NCI-H1092 treated with DMSO at 0.1 percent for 48 hours (cell line): ENCODE measurements around the gene OSGIN1.

Source experiments
- DNase-seq: peaks from one replicate; lab custom pipeline; 2025; lab: John Stamatoyannopoulos, UW

The OSGIN1 gene

GRCh38 chr16:83952940-83953795 lies at the start of gene OSGIN1:
OSGIN1 (plus strand) TSS chr16:83953240; CDS start chr16:83957672, 4,432 bp downstream.
- peak; percentile 61 for DNase-seq

- DNase-seq: no peak
These were observed 49.3 kb upstream of the OSGIN1 start for GRCh38 chr16:83903751-83904150.

GRCh38 chr16:83906683-83907082 lies 46.4 kb upstream of the OSGIN1 start:
- no peak for DNase-seq

GRCh38 chr16:83907111-83907510 lies 45.9 kb upstream of the OSGIN1 start:
- DNase-seq: no peak

- no peak for DNase-seq
These were observed 45.3 kb upstream of the OSGIN1 start for GRCh38 chr16:83907631-83908250.

GRCh38 chr16:83908798-83909197 lies 44.2 kb upstream of the OSGIN1 start:
- no peak for DNase-seq

- DNase-seq: no peak
These were observed 41.8 kb upstream of the OSGIN1 start for GRCh38 chr16:83911290-83911689.

- no peak for DNase-seq
These were observed 40.4 kb upstream of the OSGIN1 start for GRCh38 chr16:83912519-83913244.

GRCh38 chr16:83913245-83913633 lies 39.8 kb upstream of the OSGIN1 start:
- no peak for DNase-seq

- DNase-seq: no peak
These were observed 38.8 kb upstream of the OSGIN1 start for GRCh38 chr16:83914091-83914710.

GRCh38 chr16:83915081-83915480 lies 38.0 kb upstream of the OSGIN1 start:
- no peak for DNase-seq

GRCh38 chr16:83915491-83915890 lies 37.5 kb upstream of the OSGIN1 start:
- no peak for DNase-seq

GRCh38 chr16:83917152-83918120 lies 35.6 kb upstream of the OSGIN1 start:
- no peak for DNase-seq

- DNase-seq: no peak
These were observed 32.0 kb upstream of the OSGIN1 start for GRCh38 chr16:83920894-83921491.

GRCh38 chr16:83923581-83924365 lies 29.3 kb upstream of the OSGIN1 start:
- DNase-seq: peak; percentile 17

- DNase-seq: no peak
These were observed 28.4 kb upstream of the OSGIN1 start for GRCh38 chr16:83924686-83925085.

- DNase-seq: no peak
These were observed 27.7 kb upstream of the OSGIN1 start for GRCh38 chr16:83925095-83925905.

- DNase-seq: no peak
These were observed 26.9 kb upstream of the OSGIN1 start for GRCh38 chr16:83925957-83926725.
